K562 (cell line): ENCODE data around the gene ITPR2. TPM values are rescaled to one million over a fixed set of nuclear protein-coding genes. Genes with fewer than 3 reads are reported as not detected.

ENCODE experiments used
- ATAC-seq: fragments of 200-7000 bp; cut with Tn5 transposase; 3 replicates; pipeline ENCODE4 v1.9.1; 2020; ENCODE audit warnings: moderate library complexity
- BruUV-seq: library from RNA; stranded (reverse); fragments of 400-500 nt; replicated peaks from 2 replicates; lab custom pipeline; 2021; lab: Mats Ljungman, UMichigan
- CTCF ChIA-PET: fragments of 300-600 bp; formaldehyde crosslinking; extraction: SDS; loops from one replicate; lab custom pipeline; 2021; ENCODE audit warnings: low intra/inter-chr PET ratio; lab: Yijun Ruan, JAX
- POLR2A ChIA-PET: fragments of 300-600, 350-650 bp; sonication (Branson Sonifier 250); formaldehyde crosslinking; extraction: SDS; loops from one replicate; lab custom pipeline; 2021; ENCODE audit warnings: antibody characterized with exemption, inconsistent platforms; lab: Yijun Ruan, JAX
- DNase-seq, 4 experiments: peaks; one replicate each; pipeline versions ENCODE4 v3.0.0 to v3.0.0-alpha.2; 2011 to 2018; ENCODE audit warnings: low spot score in 3 of 4, mixed read lengths in 3 of 4; ENCODE audit errors: extremely low read depth in 1 of 4
- FAIRE-seq: peaks from 2 replicates; lab custom pipeline; 2011; peaks lifted over from hg19 to GRCh38; lab: Jason Lieb, UNC
- H2AFZ ChIP-seq: 2 replicates; pipeline ENCODE4 v1.6.0; 2011; ENCODE audit warnings: low read depth, low read length, control low read depth, inconsistent platforms
- H3K27ac ChIP-seq: fragments of 200-600 bp; 3 replicates; pipeline ENCODE4 v1.8.0; 2011; ENCODE audit warnings: low read depth, mild to moderate bottlenecking, control low read depth, inconsistent platforms, low read length, moderate library complexity, mixed read lengths; ENCODE audit errors: extremely low read depth
- H3K27me3 ChIP-seq, 2 experiments: fragments of 300-600 bp in 1 of 2; 2 replicates in 1 of 2; 3 replicates in 1 of 2; pipeline versions ENCODE4 v1.6.0 to v1.8.0; 2011; ENCODE audit warnings: inconsistent platforms in 2 of 2, low read length in 2 of 2, mild to moderate bottlenecking in 1 of 2, mixed read lengths in 1 of 2, moderate library complexity in 1 of 2; ENCODE audit not compliant: control insufficient read depth in 2 of 2, insufficient read depth in 2 of 2
- H3K36me3 ChIP-seq: fragments of 300-600 bp; 3 replicates; pipeline ENCODE4 v1.8.0; 2011; ENCODE audit warnings: mild to moderate bottlenecking, low read length, inconsistent platforms; ENCODE audit not compliant: control insufficient read depth, insufficient read depth
- H3K4me1 ChIP-seq, 2 experiments: fragments of 200-600 bp in 1 of 2; replicated peaks in 1 of 2; 2 replicates in 1 of 2; 3 replicates in 1 of 2; pipeline versions ENCODE4 v1.5.1 to v1.8.0; 2011; ENCODE audit warnings: inconsistent platforms in 2 of 2, low read length in 2 of 2, mild to moderate bottlenecking in 1 of 2, mixed read lengths in 1 of 2, moderate library complexity in 1 of 2; ENCODE audit not compliant: control insufficient read depth in 2 of 2, insufficient read depth in 2 of 2
- H3K4me2 ChIP-seq: 2 replicates; pipeline ENCODE4 v1.6.1; 2011; ENCODE audit warnings: low read length, control low read depth, inconsistent platforms, mixed read lengths; ENCODE audit not compliant: insufficient read depth
- H3K4me3 ChIP-seq: fragments of 200-600 bp; sonication (generic), shearing (Covaris generic); 2 replicates; pipeline ENCODE4 v1.5.1; 2016; ENCODE audit warnings: control low read depth, inconsistent platforms
- H3K79me2 ChIP-seq: fragments of 200-600 bp; 3 replicates; pipeline ENCODE4 v1.8.0; 2011; ENCODE audit warnings: low read length, inconsistent platforms; ENCODE audit not compliant: control insufficient read depth, insufficient read depth
- H3K9ac ChIP-seq, 2 experiments: 2 replicates each; pipeline versions ENCODE4 v1.6.0 to v1.6.1; 2011; ENCODE audit warnings: low read depth in 2 of 2, low read length in 2 of 2, control low read depth in 1 of 2, inconsistent platforms in 1 of 2, mild to moderate bottlenecking in 1 of 2, mixed read lengths in 1 of 2; ENCODE audit not compliant: insufficient read depth in 1 of 2
- H3K9me1 ChIP-seq: one replicate; pipeline ENCODE4 v1.6.0; 2011; ENCODE audit warnings: inconsistent platforms, mild to moderate bottlenecking, low read length, moderate library complexity; ENCODE audit not compliant: control insufficient read depth, insufficient read depth
- H3K9me3 ChIP-seq: replicated peaks from 2 replicates; pipeline ENCODE4 v1.5.1; 2011; ENCODE audit warnings: low read depth, low read length, inconsistent platforms; ENCODE audit not compliant: control insufficient read depth, insufficient read depth
- H4K20me1 ChIP-seq: replicated peaks from 2 replicates; pipeline ENCODE4 v1.6.1; 2011; ENCODE audit warnings: low read length, inconsistent platforms, mixed read lengths; ENCODE audit not compliant: control insufficient read depth, insufficient read depth
- FOXJ3 ChIP-seq: sonication (generic); formaldehyde crosslinking; IDR thresholded peaks from 2 replicates; pipeline ENCODE4 v1.4.0; 2020; ENCODE audit warnings: mild to moderate bottlenecking, missing genetic modification reagents
- GATA2 ChIP-seq: sonication (generic); formaldehyde crosslinking; IDR thresholded peaks from 2 replicates; pipeline ENCODE4 v1.4.0; 2020; ENCODE audit warnings: mild to moderate bottlenecking, missing genetic modification reagents
- HMGXB4 ChIP-seq: sonication (generic); formaldehyde crosslinking; IDR thresholded peaks from 2 replicates; pipeline ENCODE4 v1.8.1; 2023; ENCODE audit warnings: mild to moderate bottlenecking, missing genetic modification reagents
- MIER1 ChIP-seq: fragments of 450-650 bp; IDR thresholded peaks from 2 replicates; pipeline ENCODE4 v1.6.1; 2016; ENCODE audit warnings: antibody characterized with exemption, mild to moderate bottlenecking, low read depth
- RAD21 ChIP-seq, 2 experiments: fragments of 250-450 bp in 1 of 2; fragments of 450-650 bp in 1 of 2; sonication (Bioruptor Pico) in 1 of 2; formaldehyde crosslinking in 1 of 2; IDR thresholded peaks in 1 of 2; conservative IDR thresholded peaks in 1 of 2; 2 replicates each; pipeline versions ENCODE4 v1.4.0 to v1.8.0; 2020 to 2022; ENCODE audit warnings: mild to moderate bottlenecking in 2 of 2, moderate library complexity in 1 of 2
- RBM22 ChIP-seq: fragments of 200-400 bp; formaldehyde crosslinking; IDR thresholded peaks from 2 replicates; pipeline ENCODE4 v1.6.1; 2018; ENCODE audit warnings: low read length, low read depth; ENCODE audit not compliant: poor library complexity, severe bottlenecking
- RBM39 ChIP-seq: fragments of 200-400 bp; formaldehyde crosslinking; optimal IDR thresholded peaks from 2 replicates; pipeline ENCODE3; 2018; ENCODE audit warnings: low read depth, low read length
- SREBF1 ChIP-seq: fragments of 150-350 bp; IDR thresholded peaks from 2 replicates; pipeline ENCODE4 v1.6.1; 2014; ENCODE audit warnings: antibody characterized with exemption, low read depth, low read length, borderline replicate concordance
- ZNF24 ChIP-seq: fragments of 450-650 bp; IDR thresholded peaks from 2 replicates; pipeline ENCODE4 v1.6.1; 2016
- ZNF830 ChIP-seq: fragments of 250-450 bp; sonication (Bioruptor Pico); IDR thresholded peaks from 2 replicates; pipeline ENCODE4 v1.5.0; 2021; ENCODE audit warnings: mild to moderate bottlenecking
- WGBS: fragments of 100-300 bp; shearing (Covaris generic); methylation state at CpG from one replicate; pipeline ENCODE4 v1.1.6; 2016; ENCODE audit warnings: low coverage, mixed read lengths; ENCODE audit not compliant: insufficient coverage; ENCODE audit errors: missing lambda C conversion rate; 5-methylcytosine and 5-hydroxymethylcytosine counted together
- in situ Hi-C: fragments of 300-500 bp; cut with MboI; formaldehyde crosslinking; loops from 4 replicates; pipeline ENCODE4 v1.15.0; 2018; ENCODE audit warnings: inconsistent platforms, mixed read lengths
- intact Hi-C: fragments of 100-400 bp; cut with micrococcal nuclease; formaldehyde crosslinking; loops from 2 replicates; pipeline ENCODE4 v1.14.2; 2022
- polyA plus RNA-seq, 8 experiments: library from polyadenylated mRNA; depleted of rRNA in 4 of 8; stranded (reverse) in 5 of 8; unstranded in 3 of 8; fragments of >200 nt; fragmentation: Nextera tagmentation in 2 of 8; fragmentation: Illumina TruSeq in 1 of 8; extraction: Ambion mirVana in 2 of 8; extraction: Trizol in 1 of 8; gene quantifications; 2 replicates each; pipeline versions ENCODE4 v1.2.1 to v1.2.3, GENCODE V29; 2011 to 2014; ENCODE audit warnings: inconsistent platforms in 1 of 8, missing spikeins in 1 of 8
- total RNA-seq, 7 experiments: library from RNA; depleted of rRNA in 6 of 7; stranded (reverse); fragments of >200 nt in 6 of 7; fragmentation: Illumina TruSeq in 2 of 7; extraction: Trizol in 2 of 7; gene quantifications; 2 replicates each; pipeline versions ENCODE4 v1.2.1 to v1.2.3, GENCODE V29; 2011 to 2021; ENCODE audit warnings: low replicate concordance in 1 of 7
- TF ChIP-seq, protein P1 (sequence below): fragments of 450-650 bp; formaldehyde crosslinking; IDR thresholded peaks from 2 replicates; pipeline ENCODE4 v1.4.0; 2020; ENCODE audit warnings: mild to moderate bottlenecking, moderate library complexity
- TF ChIP-seq, protein P2 (sequence below): sonication (generic); formaldehyde crosslinking; IDR thresholded peaks from 2 replicates; pipeline ENCODE4 v1.8.0; 2022; ENCODE audit warnings: mild to moderate bottlenecking, missing genetic modification reagents

The ITPR2 gene
- total and polyA plus RNA-seq, 9 of the 15 experiments (the other 6 are each of a cell fraction or from before 2014, with no cell fraction given), result 0.21 to 3.3 (median 0.95) TPM

- TF ChIP-seq HMGXB4 (CRISPR knock-in tag), result no peak
Observed at GRCh38 chr12:26691234-26691970, 141.6 kb downstream of the ITPR2 start (continued).

GRCh38 chr12:26690601-26691000 lies 142.4 kb downstream of the ITPR2 start:
- in situ Hi-C loops (no loop called here), intact Hi-C loops (no loop called here)
- Histone ChIP-seq H3K9me1 (no peaks in the 10 kb centered on the region), H3K4me3 (no peak overlapping the region), H3K36me3 (no peaks in the 10 kb centered on the region), H3K4me2 (no peak overlapping the region), H3K27me3 (no peaks in the 10 kb centered on the region), H3K9ac (peak overlapping the region in 1 of 2 experiments; percentile 33; a peak in 1 of 4 replicates), H3K27ac (peak overlapping the region; percentile 45; the same call in 1 of the 3 replicates), H2AFZ (peak overlapping the region; percentile 77), H3K9me3 (no peaks in the 10 kb centered on the region), H4K20me1 (no peaks in the 10 kb centered on the region), H3K4me1 (peaks cover 10 to 41% of the 10 kb centered on the region in 2 experiments; a peak in 4 of 5 replicates), H3K79me2 (no peaks in the 10 kb centered on the region)
- WGBS, result 67% methylated on average over 1 of the region's 1 CpG
- POLR2A ChIA-PET, result no interaction called here
- DNase-seq (no peak), FAIRE-seq (no peak), ATAC-seq (no peak)
- no TSS peak for BruUV-seq
- CTCF ChIA-PET, result no interaction called here
- TF ChIP-seq RAD21 (CRISPR knock-in tag; conservative IDR thresholded peaks at IDR 0.05 in 1 of 2, IDR thresholded peaks at IDR 0.05 in 1 of 2) (no peak), RBM22 (no peak), FOXJ3 (no peak), SREBF1 (no peak), ZNF24 (no peak), GATA2 (CRISPR knock-in tag) (no peak), MIER1 (no peak), ZNF830 (no peak), RBM39 (no peak)
- TF ChIP-seq, protein P1, sequence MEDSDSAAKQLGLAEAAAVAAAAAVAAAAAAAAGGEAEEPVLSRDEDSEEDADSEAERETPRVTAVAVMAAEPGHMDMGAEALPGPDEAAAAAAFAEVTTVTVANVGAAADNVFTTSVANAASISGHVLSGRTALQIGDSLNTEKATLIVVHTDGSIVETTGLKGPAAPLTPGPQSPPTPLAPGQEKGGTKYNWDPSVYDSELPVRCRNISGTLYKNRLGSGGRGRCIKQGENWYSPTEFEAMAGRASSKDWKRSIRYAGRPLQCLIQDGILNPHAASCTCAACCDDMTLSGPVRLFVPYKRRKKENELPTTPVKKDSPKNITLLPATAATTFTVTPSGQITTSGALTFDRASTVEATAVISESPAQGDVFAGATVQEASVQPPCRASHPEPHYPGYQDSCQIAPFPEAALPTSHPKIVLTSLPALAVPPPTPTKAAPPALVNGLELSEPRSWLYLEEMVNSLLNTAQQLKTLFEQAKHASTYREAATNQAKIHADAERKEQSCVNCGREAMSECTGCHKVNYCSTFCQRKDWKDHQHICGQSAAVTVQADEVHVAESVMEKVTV (CRISPR knock-in tag), result no peak
- TF ChIP-seq, protein P2, sequence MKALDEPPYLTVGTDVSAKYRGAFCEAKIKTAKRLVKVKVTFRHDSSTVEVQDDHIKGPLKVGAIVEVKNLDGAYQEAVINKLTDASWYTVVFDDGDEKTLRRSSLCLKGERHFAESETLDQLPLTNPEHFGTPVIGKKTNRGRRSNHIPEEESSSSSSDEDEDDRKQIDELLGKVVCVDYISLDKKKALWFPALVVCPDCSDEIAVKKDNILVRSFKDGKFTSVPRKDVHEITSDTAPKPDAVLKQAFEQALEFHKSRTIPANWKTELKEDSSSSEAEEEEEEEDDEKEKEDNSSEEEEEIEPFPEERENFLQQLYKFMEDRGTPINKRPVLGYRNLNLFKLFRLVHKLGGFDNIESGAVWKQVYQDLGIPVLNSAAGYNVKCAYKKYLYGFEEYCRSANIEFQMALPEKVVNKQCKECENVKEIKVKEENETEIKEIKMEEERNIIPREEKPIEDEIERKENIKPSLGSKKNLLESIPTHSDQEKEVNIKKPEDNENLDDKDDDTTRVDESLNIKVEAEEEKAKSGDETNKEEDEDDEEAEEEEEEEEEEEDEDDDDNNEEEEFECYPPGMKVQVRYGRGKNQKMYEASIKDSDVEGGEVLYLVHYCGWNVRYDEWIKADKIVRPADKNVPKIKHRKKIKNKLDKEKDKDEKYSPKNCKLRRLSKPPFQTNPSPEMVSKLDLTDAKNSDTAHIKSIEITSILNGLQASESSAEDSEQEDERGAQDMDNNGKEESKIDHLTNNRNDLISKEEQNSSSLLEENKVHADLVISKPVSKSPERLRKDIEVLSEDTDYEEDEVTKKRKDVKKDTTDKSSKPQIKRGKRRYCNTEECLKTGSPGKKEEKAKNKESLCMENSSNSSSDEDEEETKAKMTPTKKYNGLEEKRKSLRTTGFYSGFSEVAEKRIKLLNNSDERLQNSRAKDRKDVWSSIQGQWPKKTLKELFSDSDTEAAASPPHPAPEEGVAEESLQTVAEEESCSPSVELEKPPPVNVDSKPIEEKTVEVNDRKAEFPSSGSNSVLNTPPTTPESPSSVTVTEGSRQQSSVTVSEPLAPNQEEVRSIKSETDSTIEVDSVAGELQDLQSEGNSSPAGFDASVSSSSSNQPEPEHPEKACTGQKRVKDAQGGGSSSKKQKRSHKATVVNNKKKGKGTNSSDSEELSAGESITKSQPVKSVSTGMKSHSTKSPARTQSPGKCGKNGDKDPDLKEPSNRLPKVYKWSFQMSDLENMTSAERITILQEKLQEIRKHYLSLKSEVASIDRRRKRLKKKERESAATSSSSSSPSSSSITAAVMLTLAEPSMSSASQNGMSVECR (CRISPR knock-in tag), result no peak
